Measurements from ENCODE around the gene FOXR1.
"Not testable (repeated sequence)": the region's sequence is repeated elsewhere in the genome, so short reads cannot be mapped to it uniquely, and the experiment has no call there.

FOXR1 gene

DNA sequence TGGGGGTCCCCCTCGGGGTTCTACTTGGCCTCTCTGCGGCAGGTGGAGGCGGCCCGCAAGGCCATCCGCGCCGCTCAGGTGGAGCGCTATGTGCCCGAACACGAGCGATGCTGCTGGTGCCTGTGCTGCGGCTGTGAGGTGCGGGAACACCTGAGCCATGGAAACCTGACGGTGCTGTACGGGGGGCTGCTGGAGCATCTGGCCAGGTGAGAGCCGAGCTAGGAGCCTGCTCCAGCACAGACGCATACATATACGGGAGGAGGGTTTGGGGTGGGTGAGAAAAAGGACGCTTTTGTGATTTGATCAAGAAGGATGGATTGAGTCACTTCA lies 26.8 kb downstream of the FOXR1 start:
- no peak for DNase-seq

DNA sequence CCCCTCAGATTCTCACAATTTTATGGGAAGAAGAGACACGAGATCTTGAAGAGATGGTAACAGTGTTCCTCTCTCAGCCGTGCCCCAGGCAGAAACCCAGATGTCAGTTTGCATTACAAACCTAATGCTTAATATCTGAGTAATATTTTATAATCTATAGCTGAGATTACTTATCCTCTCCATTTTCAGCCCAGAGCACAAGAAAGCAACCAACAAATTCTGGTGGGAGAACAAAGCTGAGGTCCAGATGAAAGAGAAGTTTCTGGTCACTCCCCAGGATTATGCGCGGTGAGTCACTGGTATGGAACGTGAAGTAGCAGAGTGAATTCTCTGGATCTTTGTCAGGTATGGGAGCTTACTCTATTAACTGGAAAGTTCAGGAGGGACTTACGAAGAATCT lies 27.3 kb downstream of the FOXR1 start:
- no peak for DNase-seq

DNA sequence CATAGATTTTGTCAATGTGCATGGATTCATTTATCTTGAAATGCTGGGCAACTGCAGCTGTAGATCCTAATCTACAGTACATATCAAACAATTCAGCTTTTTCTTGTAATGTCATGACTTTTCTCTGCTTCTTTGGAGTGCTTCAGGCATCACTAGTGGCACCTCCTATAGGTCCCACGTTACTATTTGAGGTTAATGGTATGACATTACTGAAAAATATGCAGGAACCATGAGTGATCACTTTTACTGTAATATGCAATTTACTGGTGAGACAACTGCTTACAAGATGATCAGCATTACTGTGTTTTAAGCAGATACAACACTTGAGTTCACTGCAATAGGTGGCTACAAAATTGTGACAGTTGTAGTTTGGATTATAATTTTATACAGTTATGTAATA lies 29.3 kb downstream of the FOXR1 start:
- no peak for DNase-seq

DNA sequence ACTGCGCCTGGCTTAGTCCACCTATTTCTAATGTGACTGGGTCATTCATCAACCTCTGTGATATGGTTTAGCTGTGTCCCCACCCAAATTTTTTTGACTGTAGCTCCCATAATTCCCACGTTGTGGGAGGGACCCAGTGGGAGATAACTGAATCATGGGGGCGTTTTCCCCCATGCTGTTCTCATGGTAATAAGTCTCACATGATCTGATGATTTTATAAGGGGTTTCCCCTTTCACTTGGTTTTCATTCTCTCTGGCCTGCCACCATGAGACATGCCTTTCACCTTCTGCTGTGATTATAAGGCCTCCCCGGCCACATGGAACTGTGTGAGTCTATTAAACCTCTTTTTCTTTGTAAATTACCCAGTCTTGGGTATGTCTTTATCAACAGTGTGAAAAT lies 35.1 kb downstream of the FOXR1 start:
- DNase-seq = no peak

DNA sequence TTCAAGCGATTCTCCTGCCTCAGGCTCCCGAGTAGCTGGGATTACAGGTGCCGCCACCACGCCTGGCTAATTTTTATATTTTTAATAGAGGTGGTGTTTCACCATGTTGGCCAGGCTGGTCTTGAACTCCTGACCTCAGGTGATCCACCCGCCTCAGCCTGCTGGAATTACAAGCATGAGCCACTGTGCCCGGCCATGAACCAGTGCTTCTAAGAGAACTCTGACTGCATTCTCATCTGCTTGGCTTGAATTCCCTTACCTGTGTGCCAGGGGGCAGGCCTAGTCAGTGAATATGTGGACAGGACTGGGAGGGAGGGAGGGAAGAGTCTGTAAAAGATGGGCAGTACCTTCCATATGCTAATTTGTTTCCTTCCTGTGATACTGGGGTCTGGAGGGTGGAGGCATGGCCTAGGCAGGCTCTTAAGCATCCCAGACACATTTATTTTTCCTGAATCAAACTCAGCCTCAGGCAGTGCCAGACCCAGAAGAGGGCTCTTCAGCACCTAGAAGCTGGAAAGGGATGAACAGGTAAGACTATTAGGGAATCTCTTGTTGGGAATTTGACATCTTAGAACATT lies 40.0 kb downstream of the FOXR1 start:
- DNase-seq = no peak

DNA sequence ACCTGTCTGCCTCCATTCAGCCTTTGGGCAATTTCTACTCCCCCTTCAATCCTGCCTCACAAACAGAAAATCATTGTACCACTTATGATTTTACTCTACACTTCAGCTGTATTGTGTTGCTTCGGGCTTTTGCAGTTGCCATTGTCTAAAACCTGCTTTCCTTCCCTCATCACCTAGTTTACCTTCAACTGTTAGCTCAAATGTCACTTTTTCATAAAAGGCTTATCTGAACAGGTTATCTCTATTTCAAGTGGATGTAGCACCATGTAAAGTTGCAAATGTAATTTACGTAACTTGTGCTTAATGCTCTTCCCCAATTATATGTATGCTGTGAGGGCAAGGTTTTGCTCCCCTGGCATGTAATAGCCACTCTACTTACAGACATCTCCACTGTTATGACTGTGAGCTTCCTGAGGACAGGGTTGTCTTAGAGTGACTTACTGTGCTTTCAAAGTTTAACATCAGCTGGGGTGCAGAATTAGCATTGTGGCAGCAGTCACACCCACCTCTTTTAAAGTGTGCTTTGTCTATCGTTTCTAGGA lies 41.1 kb downstream of the FOXR1 start:
- no peak for DNase-seq

DNA sequence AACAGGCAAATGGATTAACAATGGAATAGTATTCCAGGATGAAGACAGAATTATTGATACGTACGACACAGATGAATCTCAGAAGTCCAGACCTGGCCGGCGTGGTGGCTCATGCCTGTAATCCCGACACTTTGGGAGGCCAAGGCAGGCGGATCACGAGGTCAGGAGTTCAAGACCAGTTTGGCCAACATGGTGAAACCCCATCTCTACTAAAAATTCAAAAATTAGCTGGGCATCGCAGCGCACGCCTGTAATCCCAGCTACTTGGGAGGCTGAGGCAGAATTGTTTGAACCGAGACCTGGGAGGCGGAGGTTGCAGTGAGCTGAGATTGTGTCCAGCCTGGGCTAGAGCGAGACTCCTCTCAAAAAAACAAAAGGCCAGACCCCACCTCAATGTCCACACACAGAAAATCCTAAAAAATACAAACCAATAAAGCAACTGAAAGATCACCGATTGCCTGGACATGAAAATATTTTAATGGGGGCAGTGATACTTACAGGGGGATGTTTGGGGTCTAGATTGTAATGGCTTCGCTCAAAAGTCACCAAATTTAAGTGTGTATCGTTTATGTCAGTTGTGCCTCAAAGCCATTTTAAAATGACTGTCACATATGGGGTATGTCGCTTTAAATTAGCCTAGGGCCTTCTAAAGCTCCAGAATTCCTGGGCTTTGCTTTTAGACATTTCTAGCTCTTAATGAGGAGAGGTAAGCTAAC lies 42.8 kb downstream of the FOXR1 start:
- no peak for DNase-seq

DNA sequence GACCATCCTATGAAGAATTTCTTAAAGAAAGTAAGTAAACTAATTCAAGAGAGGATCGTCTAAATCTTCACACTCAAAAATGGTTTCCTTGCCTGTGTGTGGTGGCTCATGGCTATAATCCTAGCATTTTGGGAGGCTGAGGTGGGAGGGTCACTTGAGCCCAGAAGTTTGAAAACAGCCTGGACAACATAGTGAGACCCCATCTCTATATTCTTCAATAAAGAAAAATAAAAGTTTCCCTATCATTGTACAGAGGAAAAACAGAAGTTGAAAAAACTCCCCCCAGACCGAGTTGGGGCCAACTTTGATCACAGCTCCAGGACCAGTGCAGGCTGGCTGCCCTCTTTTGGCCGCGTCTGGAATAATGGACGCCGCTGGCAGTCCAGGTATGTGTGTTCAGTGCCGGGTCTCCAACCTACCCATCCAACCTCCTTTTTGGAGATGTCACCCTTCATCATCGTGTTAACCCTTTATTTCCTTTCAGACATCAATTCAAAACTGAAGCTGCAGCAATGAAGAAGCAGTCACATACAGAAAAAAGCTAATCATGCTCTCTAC lies 43.6 kb downstream of the FOXR1 start:
- DNase-seq = no peak

DNA sequence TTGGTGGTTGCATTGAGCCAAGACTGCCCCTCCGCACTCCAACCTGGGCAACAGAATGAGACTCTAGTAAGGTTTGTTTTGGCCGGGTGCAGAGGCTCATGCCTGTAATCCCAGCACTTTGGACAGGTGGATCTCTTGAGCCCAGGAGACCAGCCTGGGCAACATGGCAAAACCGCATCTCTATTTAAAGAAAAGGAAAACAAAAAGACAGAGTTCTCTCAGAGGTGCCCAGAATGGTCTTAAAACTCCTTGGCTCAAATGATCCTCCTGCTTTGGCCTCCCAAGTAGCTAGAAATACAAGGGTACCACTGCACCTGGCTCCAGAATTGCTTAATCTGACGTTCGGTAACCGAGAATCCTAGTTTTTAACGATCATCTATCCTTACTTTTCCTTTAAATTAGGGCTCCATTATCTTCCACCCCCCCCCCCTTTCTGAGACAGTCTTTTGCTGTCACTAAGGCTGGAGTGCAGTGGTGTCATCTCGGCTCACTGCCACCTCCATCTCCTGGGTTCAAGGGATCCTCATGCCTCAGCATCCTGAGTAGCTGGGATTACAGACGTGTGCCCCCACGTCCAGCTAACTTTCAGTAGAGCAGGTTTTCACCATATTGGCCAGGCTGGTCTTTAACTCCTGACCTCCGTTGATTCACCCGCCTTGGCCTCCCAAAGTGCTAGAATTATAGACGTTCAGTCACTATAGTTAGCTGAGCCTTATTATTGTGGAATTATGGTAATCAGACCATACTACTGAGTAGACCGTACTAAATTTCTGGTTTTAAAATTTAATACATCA lies 44.9 kb downstream of the FOXR1 start:
- no peak for DNase-seq

DNA sequence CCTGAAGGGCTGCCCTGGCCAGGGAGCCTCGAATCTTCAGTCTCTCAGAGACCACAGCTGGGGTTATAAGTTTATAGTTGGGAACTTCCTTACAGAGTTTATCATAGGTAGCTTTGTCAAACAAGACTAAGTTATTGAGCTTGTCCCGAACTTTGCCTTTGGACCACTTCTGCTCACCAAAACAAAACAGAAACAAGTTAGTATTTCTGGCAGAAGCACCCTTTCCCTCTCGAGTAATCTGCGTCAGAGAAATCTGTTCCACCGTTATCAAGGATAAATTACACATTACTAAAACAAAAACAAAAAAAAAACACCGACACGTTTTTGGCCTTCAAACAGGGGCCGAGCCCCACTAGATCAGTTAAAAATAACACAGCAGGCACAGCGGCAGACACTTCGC lies 45.8 kb downstream of the FOXR1 start:
- not testable (repeated sequence) for DNase-seq

DNA sequence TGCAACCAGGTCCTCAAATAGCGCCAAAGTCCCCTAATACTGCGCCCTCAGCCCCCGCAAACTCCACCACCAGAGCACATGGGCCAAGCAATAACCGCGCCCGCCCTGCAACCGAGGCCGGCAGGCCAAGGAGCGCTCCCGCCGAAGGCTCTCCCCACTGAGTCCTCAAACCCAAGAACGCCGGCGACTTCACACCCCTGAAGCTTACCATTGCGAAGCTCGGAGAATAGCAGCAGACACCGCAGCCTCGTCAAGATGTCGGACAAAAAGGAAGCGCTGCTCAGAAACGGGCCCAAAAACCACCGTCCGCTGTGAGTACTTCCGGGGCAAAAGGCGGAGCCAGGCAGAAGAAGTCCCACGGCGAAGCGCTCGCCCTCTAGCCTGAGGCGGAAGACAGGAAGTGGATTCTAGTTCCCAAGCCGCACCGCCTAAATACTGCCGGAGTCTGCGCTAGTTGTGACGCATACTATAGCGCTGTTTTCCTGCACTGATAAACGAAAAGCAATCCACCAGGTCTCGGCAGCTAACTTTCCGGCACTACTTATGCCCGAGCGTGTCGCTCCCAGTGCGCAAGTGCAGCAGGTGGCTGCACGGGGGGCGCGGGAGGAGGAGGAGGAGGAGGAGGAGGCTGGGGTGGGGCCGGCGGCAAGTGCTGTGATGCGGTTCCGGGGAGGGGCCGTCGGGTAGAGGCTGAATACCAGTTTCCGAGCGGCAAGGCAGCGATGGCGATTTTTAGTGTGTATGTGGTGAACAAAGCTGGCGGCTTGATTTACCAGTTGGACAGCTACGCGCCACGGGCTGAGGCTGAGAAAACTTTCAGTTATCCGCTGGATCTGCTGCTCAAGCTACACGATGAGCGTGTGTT lies 46.7 kb downstream of the FOXR1 start, which contains the start of the genes RPS25 and TRAPPC4:
RPS25 (minus strand) TSS at position 270 of the 865 bp plus-strand sequence; CDS start at position 211, 59 bp downstream.
TRAPPC4 (plus strand) TSS at position 693 of the 865 bp plus-strand sequence; CDS start at position 723, 30 bp downstream.
- peak; percentile 97 for DNase-seq

DNA sequence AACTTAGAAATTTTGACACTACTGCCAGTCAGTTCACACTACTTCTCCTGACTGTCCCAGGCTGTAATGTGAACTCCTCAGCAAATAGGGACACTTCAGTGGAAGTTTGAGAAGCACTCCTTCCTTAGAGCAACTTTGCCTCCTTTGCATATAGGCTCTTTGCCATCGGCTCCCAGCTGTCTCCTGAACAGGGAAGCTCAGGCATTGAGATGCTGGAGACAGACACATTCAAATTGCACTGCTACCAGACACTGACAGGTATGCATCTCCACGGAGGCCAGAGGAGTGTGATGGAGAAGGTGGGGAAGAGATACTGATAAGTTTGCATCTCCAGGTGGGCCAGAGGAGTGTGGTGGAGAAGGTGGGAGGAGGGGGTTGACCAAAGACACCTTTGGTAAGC lies 48.4 kb downstream of the FOXR1 start:
- no peak for DNase-seq

DNA sequence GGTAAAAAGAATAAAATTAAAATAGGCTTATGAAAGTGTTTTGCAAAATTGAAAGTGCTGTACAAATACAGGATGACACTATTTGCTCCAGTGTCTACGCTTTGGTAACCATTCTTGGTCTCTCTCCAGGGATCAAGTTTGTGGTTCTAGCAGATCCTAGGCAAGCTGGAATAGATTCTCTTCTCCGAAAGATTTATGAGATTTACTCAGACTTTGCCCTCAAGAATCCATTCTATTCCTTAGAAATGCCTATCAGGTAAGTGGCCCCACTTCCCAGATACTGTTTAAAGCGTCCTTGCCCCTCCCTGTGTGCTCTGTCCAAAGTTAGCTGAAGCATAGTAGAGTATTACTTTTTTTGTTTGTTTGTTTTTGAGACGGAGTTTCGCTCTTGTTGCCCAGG lies 50.1 kb downstream of the FOXR1 start:
- no peak for DNase-seq

DNA sequence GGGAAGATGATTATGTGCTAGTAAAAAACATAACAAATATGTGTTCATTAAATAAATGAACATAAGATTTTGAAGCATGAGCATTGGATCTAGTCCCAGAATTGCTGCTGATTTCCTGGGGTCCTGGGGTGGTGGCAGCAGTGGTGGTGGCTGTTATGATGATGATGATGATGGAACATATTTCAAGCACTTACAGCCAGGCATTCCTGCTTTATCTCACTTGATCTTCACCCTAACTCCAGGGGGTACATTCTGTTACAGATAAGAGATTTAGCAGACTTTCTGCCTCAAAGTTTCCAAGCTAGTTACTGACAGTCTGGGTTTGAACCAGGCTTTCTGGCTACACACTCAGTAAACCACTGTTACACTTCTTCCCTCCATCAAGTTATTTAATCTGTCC lies 52.2 kb downstream of the FOXR1 start:
- DNase-seq = no peak

DNA sequence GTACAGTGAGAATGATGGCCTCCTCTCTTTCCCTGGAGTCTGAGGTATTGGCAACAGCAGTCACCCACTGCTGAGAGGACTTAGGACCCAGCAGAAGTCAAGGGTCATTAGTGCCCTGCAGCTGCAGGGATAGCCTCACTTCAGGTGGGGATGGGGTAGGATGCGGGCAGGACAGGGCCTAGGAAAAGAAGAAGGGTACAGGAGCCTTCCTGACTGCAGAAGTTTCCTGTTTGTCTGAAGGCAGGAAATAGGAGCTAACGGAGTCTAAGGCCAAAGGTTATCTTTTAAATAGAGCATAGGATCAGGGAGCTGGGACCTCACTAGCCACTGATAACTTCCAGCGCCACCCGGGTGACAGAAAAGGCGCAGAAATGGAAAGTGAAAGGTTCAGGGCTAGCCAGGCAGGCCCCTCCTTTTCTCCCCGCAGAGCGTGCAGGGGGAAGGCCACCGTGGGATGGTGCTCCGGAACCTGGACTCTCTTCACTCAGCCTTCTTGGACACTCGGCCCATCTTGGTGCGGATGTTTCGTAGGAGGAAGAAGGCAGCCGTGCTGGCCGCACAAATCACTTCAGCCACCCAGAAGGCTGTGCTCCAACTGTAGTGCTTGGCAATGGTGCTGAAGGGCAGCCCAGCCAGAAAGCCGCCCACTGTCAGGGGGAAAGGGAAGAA lies 53.0 kb downstream of the FOXR1 start:
- no peak for DNase-seq

DNA sequence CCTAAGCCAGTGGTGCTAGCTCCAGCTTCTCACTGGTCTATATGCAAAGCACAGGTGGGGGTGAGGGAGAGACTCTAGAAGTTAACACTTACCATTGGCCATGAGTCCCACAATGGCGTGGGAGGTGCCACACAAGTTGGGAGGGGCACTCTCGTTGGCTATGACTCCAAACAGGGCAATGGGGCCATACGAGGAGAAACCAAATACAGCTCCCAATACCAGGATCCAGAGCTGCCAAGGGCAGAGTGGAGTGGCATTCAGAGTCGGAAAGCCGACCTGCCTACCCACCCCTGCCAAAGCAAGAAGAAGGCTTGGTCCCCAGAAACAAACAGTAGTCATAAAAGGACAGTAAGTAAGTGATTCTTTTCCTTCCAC lies 53.5 kb downstream of the FOXR1 start:
- no peak for DNase-seq

DNA sequence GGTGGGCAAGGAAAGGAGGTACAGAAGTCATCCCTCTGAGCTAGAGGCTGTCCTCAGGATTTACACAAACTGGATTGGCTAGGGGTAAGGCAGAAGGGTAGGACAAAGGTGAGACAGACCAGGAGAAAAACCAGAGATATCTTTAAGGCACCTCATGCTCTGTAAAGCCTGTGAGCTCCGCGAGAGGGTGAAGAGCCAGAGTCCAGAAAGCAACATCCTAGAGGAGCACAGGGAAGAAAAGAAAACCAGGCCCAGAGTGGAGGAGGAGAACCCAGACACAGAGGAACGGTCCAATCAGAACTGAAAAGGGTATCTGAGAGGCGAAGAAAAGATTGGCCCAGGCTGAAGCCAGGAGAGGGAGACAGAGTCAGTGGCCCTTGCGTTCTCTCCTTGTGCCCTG lies 54.0 kb downstream of the FOXR1 start:
- DNase-seq = no peak

DNA sequence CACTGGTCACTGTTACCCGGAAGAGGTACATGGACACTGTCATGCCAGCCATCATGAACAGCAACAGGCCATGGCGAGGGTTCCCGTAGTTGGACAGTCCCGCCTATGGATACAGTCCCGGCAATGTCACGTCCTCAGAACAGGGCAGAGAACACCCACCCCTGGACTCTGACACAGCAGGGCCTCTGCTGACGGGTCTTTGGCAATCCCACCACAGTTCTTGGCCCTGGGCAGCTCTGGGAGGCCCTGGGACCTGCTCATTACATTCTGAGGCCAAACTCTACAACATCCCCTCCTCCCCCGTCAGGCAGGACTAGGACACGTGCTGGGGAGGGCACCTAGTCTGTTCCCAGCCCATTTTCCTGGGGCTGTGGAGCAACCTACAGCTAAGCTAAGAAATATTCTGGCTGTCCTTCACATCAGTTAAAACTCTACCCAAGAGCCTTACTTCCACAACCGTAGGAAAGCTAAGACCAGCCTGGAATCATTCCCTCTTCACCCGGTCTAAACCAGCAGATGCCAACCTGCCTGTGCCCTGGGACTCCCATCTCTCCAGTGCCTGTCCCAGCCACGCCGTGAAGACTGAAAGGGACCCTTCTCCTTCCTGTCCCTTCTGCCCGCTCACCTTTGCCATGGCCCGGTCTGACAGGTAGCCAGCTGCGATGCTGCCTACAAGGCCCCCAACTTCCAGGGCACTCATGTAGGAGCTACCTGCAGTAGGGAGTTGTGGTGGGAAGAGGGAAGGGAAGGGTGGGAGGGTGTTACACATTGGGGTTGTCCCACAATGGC lies 54.6 kb downstream of the FOXR1 start:
- no peak for DNase-seq

DNA sequence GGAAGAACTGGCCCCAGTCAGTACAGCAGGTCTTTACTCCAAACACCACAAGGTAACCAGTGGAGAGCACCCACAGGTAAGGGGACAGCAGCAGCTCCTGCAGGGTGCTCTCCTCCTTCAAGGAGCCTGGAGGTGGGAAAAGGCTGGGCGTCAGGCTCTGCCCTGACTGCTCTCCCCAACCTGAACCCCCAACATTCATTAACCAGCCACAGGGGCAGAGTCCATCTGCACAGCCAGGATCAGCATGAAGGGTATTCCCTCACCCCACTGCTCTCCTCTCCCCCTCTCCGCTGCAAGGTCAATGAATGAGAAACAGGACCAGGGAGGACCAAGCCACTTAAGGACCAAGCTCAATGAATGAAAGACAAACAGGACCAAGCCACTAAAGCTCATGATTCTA lies 55.4 kb downstream of the FOXR1 start:
- DNase-seq = no peak

DNA sequence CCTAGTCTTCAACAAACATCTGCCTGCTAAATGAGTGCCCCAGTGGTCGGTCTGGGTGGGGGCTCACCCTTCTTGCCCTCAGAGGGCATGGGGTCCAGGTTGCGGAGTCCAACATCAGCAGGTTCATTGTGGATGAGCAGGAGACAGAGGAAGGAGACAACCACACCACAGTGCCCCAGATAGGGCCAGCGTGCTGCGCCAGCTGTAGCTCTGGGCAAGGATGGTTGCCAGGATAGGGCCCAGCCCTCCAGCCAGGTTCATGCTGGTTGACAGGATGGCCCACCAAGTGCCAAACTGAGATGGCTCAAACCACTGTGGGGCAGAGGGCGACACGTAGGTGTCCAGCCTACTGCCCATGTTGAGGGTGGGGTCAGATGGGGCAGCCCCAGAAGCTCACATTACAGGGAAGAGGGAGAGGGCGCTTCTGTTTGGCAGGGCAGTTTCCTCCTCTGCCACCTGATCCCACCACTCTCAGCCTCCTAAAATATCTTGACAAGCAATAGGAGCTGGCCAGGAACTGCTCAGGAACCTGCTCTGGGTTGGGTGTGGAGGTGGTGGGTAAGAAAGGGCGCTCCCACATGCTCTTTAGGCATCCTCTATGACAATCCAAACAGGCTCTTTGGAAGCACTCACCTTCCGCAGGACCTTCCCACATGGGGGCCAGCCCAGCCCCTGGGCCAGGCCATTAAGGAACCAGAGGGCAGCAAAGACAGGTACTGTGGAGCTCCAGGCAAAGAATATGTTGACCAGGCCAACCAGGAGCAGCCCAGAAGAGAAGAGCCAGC lies 56.2 kb downstream of the FOXR1 start:
- DNase-seq = no peak

Data from left hindlimb (tissue), 1 donor.